Stimulated activated CD4-positive, alpha-beta T cell treated with anti-CD3 and anti-CD28 coated beads, Interleukin-2, amount 100 ng/mL, for 48 hours (primary cell): ENCODE data around the gene MAP4.
"Not testable (repeated sequence)": the region's sequence is repeated elsewhere in the genome, so short reads cannot be mapped to it uniquely, and the experiment has no call there.

Source experiments
- DNase-seq, 2 donors: peaks; one replicate each; pipeline ENCODE4 v3.0.0-alpha.2; 2020

Gene MAP4

DNA sequence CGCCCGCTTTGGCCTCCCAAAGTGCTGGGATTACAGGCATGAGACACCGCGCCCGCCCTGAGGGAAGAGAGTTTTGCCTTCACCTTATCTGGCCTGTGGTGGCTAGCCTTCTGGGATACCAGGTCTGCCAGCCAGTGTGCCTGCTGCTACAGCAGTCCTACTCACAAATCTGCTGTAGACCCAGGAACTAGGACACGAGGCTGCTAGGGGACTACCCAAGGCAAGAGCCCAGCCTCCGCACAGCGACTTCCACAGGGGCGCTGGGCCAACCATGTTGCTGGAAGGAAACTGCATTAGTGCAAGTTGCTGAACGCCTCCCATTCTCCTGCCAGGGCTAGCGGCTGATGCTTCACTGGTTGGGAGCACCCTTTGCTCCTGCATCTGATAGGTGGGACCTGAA, 159.5 kb downstream of the MAP4 start:
- DNase-seq = no peak

- DNase-seq = no peak
Measured at GRCh38 chr3:47855461-47856383, 160.5 kb downstream of the MAP4 start.

DNA sequence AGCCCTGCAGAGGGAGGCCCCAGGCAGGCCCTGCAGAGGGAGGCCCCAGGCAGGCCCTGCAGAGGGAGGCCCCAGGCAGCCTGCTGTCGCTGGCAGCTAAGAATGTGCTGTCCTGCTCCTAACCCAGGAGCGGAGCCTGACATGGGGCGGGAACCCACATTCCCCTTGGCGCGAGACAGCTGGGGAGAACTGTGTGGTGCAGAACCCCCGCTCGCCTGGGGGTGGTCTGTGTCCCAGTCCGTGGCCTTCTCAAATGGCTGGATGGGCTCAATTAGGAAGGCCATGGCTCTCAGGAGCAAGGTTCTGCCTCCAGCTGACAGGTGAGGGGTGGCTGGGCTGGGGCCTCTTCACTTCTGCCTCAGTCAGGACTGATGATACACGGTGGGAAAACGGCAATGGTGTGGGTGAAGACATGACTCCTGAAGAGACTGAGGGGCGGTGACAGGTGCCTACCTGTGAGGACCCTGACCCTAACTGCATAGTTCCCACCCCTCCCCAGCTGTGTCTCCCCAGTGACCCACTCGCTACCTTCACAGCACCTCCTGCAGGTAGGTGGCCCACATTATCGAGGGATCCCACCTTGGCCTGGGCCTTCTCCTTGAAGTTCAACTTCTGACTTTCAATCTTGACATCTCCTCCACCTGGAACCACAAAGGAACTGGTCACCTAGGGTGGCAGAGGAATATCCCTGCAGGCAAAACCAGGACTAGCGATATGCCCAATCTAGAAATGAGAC, 161.3 kb downstream of the MAP4 start:
- no peak for DNase-seq

GRCh38 chr3:47854267-47854666, 161.9 kb downstream of the MAP4 start:
- DNase-seq = no peak

DNA sequence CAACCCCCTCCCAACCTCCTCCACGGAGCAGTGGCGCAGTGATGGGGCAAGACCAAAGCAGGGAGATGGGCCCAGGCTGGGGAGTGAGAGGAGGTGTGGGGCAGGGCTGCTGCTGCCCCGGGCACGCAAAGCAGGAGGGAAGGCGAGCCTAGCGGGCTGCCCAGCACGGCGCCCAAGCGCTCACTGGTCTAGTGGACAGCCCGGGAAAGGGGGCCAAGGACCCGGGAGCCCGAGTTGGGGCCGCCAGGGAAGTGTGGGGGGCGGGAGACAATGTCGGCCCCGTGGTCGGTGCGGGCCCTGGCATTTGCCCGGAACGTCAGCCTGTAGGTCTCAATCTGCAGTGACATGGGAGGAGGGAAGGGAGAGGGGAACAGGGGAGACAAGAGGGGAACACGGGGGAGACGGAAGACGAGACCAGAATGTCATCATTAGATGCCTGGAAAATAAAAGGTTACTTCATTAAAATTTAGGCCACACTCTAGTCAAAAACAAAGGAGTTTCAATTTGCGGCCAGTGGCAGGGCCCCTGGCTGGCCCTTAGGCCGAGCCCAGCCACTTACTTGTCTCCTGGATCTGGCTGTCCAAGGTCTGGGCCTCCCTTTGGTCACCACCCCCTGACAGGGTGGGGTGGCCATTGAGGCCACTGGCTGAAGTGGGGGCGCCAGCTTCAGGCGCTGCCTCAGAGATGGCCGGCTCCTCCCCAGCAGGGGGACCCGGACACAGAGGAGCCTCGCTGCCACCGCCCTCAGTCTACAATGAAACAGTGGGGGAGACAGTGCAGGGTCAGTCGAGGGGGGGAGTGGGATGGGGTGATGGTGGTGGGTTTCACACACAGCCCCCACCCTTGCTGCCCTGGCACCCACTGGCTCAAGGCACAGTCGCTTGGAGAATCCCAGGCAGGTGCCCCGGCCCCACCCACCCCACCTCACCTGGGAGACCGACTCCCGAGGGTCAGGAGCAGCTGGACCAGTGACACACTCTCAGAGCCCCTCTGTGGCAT, 163.3 kb downstream of the MAP4 start:
- DNase-seq = no peak

DNA sequence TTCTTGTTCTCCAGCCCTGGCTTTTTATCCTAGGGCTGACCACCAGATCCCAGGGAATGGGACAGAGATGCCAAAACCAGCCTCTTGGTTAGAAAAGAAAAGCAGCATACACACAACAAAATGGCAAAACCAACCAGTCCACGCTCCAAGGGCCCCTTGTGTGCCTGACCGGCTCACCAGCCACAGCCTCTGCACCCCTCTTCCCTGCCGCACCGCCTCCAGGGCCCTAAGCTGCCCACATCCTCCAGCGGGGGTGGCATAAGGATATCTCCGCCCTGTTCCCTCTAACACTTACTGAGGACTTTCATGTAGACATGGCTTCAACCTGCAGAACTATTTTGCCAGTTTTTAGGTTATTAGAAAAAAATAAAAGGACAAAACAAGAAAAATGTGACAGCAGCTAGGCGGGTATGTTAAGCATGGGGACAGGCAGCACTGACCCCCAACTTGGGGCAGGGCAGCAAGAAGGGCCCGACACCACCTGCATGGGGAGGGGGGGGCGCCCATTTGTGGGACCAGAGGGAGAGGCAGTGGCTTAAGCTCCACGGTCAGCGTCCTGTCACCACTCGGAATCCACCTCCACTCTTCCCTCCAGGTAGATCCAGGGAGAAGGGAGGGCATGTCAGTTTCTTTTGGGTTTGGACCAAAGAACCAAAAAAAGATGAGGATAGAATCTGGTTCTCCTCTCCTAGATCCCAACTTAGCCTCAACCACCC, 164.2 kb downstream of the MAP4 start:
- no peak for DNase-seq

DNA sequence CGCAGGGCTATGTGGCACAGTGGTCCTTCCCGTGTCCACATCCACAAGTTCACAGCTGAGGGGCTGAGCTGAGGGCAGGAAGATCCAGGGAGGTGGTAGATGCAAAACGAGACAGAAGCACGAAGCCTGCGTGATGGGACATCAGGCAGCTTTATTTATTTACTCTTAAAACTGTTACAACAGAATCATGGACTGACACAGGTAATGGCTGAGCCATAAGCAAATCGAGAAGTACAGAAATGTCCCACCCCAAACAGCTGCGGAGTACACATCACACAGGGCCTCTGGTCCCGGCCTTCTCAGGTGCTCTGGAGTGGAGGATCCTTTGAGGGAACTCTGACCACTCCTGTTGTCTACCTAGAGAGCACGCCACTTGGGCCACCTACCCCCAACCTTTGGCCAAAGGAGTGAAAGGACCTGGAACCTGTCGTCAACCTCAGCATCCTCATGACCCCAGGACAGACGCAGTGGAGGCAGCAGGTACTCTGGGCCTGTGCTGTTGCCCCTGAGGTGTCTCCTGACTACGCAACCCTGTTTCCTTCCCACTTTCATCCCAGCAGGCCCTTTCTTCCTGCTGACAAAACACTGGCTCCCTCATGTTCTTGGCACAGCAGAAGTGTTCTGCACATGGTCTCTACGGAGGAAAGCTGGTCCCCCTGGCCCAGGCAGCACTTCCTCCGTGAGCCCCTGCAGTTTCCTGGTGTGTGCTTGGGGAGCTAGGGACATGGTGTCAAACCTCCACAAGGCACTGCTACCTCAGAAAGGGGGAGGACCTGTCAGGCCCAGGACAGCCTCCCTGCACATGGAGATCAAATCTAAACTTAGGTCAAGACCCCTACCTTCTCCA, 165.4 kb downstream of the MAP4 start:
- DNase-seq = no peak

GRCh38 chr3:47849699-47850563, 166.3 kb downstream of the MAP4 start:
- no peak for DNase-seq

DNA sequence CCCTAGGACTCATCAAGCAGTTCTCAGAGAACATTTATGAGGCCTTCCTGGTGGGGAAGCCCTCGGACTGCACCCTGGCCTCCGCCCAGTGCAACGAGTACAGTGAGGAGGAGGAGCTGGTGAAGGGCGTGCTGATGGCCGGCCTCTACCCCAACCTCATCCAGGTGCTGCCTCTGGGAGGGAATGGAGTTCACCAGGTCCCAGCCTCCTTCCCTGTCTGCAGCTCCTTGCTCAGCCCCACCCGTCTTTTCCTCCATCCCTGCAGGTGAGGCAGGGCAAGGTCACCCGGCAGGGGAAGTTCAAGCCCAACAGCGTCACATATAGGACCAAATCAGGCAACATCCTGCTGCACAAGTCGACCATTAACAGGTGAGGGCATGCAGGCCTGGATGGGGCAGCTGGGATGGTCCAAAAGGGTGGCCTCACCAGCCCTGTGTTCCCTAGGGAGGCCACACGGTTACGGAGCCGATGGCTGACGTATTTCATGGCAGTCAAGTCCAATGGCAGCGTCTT, 167.0 kb downstream of the MAP4 start:
- no peak for DNase-seq

GRCh38 chr3:47848599-47849117, 167.6 kb downstream of the MAP4 start:
- no peak for DNase-seq

DNA sequence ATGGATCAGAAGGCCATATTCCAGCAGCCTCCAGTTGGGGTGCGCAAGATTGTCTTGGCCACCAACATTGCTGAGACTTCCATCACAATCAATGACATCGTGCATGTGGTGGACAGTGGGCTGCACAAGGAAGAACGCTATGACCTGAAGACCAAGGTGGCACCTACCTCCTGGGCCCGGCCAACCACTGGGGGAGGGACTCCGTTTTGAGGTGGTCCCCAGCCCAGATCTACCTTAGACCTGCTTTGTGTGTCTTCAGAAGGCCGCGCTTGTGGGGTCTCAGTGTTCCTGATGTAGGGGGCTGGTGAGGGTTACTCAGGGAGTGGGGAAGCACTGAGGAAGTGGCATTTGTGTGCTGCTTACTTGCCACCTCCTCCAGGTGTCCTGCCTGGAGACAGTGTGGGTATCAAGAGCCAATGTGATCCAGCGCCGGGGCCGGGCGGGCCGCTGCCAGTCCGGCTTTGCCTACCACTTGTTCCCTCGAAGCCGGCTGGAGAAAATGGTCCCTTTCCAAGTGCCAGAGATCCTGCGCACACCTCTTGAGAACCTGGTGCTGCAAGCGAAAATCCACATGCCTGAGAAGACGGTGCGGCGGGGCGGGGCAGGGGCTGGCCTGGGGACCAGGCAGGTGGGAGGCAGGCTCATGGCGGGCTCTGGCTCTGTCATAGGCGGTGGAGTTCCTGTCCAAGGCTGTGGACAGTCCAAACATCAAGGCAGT, 168.3 kb downstream of the MAP4 start:
- DNase-seq = no peak

- DNase-seq = no peak
Measured at GRCh38 chr3:47847260-47847659, 169.0 kb downstream of the MAP4 start.

DNA sequence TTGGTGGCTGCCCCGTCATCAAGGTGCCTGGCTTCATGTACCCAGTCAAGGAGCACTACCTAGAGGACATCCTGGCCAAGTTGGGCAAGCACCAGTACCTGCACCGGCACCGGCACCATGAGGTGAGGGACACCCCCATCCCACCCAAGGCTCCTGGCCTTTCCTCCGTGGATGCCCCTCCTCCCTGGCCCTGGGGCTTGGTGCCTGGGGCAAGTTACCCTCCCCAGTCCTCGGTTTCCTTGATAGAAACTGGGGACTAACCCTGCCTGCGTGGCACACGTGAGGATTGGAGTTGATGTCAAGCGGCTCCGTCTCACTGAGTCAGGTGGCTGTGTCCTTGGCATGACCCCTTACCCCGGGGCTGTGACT, 169.4 kb downstream of the MAP4 start:
- no peak for DNase-seq

DNA sequence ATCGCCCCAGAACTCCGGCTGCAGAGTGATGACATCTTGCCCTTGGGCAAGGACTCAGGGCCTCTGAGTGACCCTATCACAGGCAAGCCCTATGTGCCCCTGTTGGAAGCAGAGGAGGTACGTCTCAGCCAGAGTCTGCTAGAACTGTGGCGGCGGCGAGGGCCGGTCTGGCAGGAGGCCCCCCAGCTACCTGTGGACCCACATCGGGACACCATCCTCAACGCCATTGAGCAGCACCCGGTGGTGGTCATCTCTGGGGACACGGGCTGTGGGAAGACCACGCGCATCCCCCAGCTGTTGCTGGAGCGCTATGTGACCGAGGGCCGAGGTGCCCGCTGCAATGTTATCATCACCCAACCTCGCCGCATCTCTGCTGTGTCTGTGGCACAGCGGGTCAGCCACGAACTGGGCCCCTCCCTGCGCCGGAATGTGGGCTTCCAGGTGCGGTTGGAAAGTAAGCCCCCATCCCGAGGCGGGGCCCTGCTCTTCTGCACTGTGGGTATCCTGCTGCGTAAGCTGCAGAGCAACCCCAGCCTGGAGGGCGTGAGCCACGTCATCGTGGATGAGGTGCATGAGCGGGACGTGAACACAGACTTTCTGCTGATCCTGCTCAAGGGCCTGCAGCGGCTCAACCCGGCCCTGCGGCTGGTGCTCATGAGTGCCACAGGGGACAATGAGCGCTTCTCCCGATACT, 169.9 kb downstream of the MAP4 start:
- no peak for DNase-seq

DNA sequence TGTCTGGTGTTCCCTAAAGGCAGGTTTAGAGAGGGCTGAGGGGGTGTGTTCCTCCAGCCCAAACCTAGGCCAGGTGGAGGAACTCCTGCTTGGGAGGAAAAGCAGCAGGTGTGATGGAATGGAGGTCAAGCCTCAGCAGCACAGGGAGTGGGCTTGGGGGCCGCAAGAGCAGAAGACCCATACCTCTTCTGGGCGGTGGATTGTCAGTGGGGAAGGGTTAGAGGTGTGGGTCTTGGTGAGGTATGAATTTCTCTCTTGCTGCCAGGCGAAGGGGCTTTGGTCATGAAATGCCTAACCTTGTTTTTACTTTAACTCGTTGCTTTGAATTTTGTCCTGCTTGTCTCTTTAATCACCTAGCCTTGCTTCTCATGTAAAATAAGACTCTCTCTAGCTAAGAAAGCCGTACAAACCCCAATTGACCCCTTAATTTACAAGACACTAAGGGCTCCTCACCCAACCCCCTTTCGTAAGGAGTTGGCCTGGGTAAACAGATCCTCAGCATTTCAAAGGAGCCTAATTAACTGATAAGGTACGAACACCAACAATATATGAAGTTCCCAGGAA, 174.3 kb downstream of the MAP4 start:
- no peak for DNase-seq

GRCh38 chr3:47838503-47838902, 177.7 kb downstream of the MAP4 start:
- no peak for DNase-seq

DNA sequence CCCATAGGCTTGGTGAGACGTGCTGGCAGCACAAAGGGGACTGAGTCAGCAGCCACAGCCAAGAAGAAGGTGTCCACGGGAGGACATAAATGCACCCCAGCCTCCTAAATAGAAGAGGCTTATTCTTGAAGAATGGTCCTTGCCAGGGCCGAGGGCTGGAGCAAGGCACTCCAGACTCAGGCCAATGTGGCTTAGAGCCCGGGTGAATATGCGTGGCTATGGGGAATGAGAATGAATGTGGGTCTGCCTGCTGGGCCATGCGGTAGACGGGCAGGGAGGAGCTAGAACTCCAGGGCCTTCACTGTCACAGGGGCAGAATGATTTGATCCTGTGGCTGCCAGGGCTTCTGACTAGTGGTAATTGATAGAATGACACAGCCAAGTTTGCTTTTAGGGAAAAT, 179.2 kb downstream of the MAP4 start:
- DNase-seq = no peak

- DNase-seq = not testable (repeated sequence)
Measured at GRCh38 chr3:47829482-47829881, 186.7 kb downstream of the MAP4 start.
